Measurements from ENCODE around the gene GPR146.

Gene GPR146

DNA sequence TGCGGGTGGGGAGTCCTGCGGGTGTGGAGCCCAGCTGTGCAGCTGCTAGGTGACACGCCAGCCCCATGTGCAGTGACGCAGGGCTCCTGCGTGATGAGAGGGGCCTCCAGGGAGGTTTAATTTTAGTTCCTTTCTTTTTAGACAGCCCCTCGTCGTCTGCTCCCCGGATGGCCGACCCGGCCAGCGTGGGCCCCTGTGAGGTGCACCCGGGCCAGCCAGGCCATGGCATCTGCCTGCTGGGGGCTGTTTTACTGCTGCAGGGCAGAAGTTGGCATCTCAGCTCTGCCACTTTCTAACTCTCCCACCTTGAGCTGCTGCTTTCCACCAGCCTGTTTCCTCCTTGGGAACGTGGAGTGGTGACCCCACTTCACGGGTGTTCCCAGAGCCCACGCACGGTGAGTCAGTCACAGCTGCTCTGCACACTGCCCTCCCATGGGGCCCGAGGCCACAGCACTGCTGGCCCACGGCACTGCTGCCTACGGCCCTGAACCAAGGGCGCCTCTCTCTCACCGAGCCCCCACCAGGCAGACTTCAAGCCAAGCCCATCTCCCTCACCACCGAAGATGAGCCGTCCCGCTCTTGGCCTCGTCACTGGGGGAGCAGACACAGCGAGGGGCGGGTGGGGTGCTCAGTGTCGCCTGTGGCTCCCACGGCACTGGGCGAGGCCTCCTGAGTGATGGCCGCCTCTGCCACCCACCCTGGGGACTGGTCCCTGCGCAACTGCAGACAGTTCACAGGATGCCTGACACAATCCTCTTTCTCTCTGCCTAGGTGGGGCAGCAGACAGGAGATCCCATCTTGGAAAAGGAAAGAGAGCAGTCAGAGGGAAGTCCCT lies 40.1 kb upstream of the GPR146 start:
- no peak overlapping the region for H3K4me3 Mint-ChIP-seq
- no peak overlapping the region for H3K27ac Mint-ChIP-seq (ENCODE audit: low read depth)
- ATAC-seq (replicated peaks; ENCODE audit: extremely low read depth, poor library complexity, severe bottlenecking) (no peak), DNase-seq (ENCODE audit: low spot score in 2 of 2) (no peak)
- H3K36me3 Mint-ChIP-seq (ENCODE audit: insufficient read depth): peaks cover 10% of the 10 kb centered on the region
- no peaks in the 10 kb centered on the region for H3K4me1 Mint-ChIP-seq
- H3K9me3 Mint-ChIP-seq: no peaks in the 10 kb centered on the region
- H3K27me3 Mint-ChIP-seq: no peaks in the 10 kb centered on the region

DNA sequence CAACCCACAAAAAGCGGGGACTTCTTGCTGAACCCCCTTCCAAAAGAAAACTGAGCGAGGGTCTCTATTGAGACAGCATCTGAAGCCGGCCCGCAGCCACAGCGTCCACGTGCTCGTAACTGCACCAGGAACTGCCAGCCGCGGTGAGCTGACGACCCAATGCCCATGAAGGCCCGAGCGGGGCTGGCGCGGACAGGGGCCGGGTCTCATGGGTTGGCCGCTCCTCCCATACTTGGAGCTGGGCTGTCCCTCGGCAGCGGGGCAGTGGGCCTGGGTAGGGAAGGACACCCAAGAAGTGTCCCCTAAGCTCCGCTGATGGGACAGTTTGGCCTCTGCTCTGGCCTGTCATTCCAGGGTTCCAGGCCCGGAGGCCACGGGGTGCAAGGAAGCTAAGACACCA lies 39.0 kb upstream of the GPR146 start:
- Mint-ChIP-seq H3K27me3 (no peaks in the 10 kb centered on the region), H3K27ac (ENCODE audit: low read depth) (no peak overlapping the region)
- DNase-seq (ENCODE audit: low spot score in 2 of 2): no peak

DNA sequence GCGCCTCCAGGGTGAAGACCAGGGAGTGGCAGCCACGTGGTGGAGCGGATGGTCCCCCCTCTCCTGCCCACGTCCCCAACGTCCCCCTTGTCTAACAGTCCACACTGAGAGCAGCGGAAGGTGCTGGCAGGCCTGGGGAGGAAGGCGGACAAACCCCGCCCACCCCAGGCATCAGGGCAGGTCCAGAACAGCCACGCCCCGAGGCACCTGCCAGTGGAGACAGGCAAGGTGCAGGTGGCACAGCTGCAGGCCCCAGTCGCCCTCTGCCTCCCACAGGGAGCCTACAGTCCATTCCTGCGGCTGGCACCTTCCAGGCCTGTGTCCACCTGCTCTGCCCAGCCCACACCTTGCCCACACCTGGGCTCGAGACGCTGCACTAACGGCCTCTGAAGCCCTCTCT lies 36.4 kb upstream of the GPR146 start:
- DNase-seq (ENCODE audit: low spot score in 2 of 2) (no peak), ATAC-seq (replicated peaks; ENCODE audit: extremely low read depth, poor library complexity, severe bottlenecking) (no peak)
- Mint-ChIP-seq H3K27me3 (no peaks in the 10 kb centered on the region), H3K4me3 (no peak overlapping the region), H3K9me3 (peaks cover 7% of the 10 kb centered on the region), H3K4me1 (peaks cover 15% of the 10 kb centered on the region), H3K36me3 (ENCODE audit: insufficient read depth) (peaks cover 17% of the 10 kb centered on the region), H3K27ac (ENCODE audit: low read depth) (no peak overlapping the region)

More for the DNA sequence above, 39.0 kb upstream of the GPR146 start:
- Mint-ChIP-seq H3K9me3 (no peaks in the 10 kb centered on the region), H3K36me3 (ENCODE audit: insufficient read depth) (peaks cover 13% of the 10 kb centered on the region), H3K4me3 (no peak overlapping the region), H3K4me1 (no peaks in the 10 kb centered on the region)
- ATAC-seq (replicated peaks; ENCODE audit: extremely low read depth, poor library complexity, severe bottlenecking): no peak

DNA sequence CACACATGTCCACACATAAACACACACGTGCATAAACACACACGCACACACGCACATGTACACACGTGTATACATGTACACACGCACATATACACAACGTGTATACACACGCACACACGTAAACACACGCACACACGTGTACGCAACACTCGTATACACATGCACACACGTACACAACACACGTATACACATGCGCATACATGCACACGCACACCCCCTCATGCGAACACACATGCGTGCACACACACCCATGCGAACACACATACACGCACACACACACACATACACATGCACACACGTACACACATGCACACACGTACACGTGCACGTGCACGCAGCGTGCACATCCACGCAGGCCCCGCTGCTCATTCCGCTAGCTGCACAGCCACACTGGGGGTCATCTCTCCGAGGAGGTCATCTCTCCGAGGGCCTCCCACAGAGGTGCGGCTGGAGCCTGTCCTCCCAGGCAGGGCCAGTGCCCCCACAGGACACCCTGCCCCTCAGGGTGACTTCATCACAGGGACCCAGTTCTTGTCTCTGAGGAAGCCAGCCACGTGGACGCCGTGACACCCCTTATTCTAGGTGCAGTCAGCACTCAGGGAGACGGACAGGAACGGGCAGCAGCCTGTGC lies 35.5 kb upstream of the GPR146 start:
- H3K4me1 Mint-ChIP-seq: peaks cover 15% of the 10 kb centered on the region
- no peak overlapping the region for H3K27ac Mint-ChIP-seq (ENCODE audit: low read depth)
- ATAC-seq (replicated peaks; ENCODE audit: extremely low read depth, poor library complexity, severe bottlenecking): no peak

DNA sequence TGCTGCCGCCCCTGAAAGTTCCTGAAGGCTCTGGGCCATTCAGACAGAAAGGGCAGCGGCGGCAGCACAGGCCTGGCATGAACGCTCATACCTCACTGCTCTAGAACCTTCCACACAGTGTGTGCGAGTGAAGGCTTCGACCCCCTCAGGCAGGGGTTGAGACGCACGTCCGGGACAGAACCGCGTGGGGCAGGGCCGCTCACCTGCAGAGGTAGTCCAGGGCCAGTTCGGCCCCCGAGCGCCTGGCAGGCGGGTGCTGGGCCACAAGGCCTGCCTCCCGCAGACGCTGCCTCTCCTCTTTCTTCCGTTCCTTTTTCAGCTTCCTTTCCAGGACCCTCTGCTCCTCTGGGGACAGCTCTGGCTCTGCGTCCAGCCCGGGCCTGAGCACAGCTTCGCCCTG lies 34.6 kb upstream of the GPR146 start:
- Mint-ChIP-seq H3K4me3 (no peak overlapping the region), H3K27me3 (no peaks in the 10 kb centered on the region), H3K27ac (ENCODE audit: low read depth) (no peak overlapping the region), H3K9me3 (peaks cover 7% of the 10 kb centered on the region), H3K36me3 (ENCODE audit: insufficient read depth) (peaks cover 13% of the 10 kb centered on the region), H3K4me1 (peaks cover 15% of the 10 kb centered on the region)
- no peak for DNase-seq (ENCODE audit: low spot score in 2 of 2)
- ATAC-seq (replicated peaks; ENCODE audit: extremely low read depth, poor library complexity, severe bottlenecking): no peak

More for the DNA sequence above, 35.5 kb upstream of the GPR146 start:
- DNase-seq (ENCODE audit: low spot score in 2 of 2): no peak
- Mint-ChIP-seq H3K27me3 (no peaks in the 10 kb centered on the region), H3K36me3 (ENCODE audit: insufficient read depth) (peaks cover 17% of the 10 kb centered on the region), H3K4me3 (no peak overlapping the region), H3K9me3 (peaks cover 7% of the 10 kb centered on the region)

DNA sequence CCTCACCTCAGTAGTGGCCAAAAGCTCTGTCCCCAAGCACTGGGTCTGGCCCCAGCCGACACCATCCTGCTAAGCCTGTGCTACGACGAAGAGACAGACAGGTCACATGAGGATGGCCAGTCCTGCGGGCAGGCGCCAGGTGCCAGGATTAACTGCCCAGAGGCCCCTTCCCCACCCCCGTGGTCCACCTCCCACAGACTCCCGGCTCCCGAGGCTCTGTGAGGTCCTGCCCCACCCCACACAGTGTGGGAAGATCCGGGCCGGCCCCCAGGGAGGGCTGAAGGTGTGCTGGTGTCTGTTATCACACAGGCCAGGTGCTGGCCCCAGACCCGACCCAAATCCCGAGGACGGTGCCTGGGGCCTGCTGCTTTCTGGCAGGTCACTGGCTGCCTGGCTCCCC lies 34.1 kb upstream of the GPR146 start:
- Mint-ChIP-seq H3K27ac (ENCODE audit: low read depth) (no peak overlapping the region), H3K9me3 (peaks cover 7% of the 10 kb centered on the region), H3K4me1 (peaks cover 15% of the 10 kb centered on the region), H3K27me3 (no peaks in the 10 kb centered on the region), H3K4me3 (no peak overlapping the region), H3K36me3 (ENCODE audit: insufficient read depth) (peaks cover 13% of the 10 kb centered on the region)
- no peak for DNase-seq (ENCODE audit: low spot score in 2 of 2)
- no peak for ATAC-seq (replicated peaks; ENCODE audit: extremely low read depth, poor library complexity, severe bottlenecking)

DNA sequence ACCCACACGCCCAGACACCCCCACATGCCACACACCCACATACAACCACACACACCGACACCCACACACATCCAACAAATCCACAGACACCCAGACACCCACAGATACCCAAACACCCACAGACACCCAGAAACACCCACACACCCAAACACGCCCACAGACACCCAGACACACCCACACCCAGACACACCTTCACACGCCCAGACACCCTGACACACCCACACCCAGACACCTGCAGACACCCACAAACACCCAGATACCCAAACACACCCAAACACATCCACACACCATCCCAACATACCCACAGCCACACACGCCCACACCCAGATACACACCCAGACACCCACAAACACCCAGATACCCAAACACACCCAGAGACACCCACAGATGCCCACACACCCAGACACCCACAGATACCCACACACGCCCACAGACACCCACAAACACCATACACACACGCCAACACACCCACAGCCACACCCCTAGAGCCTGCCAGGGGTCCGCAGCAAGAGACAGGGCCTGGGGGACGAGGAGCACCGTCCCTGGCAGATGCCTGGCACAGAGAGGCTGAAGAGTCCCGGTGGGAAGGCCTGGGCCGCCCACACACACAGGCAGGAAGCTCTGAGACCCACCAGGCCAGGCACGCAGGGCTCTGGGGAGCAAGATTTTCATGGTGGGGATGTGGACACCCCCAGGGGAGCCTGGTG lies 32.9 kb upstream of the GPR146 start:
- peak in 1 of 2 donors; percentile 48 for DNase-seq (ENCODE audit: low spot score in 2 of 2)
- H3K9me3 Mint-ChIP-seq: peaks cover 7% of the 10 kb centered on the region
- H3K36me3 Mint-ChIP-seq (ENCODE audit: insufficient read depth): peaks cover 13% of the 10 kb centered on the region
- H3K4me3 Mint-ChIP-seq: peak overlapping the region; percentile 25
- H3K27me3 Mint-ChIP-seq: no peaks in the 10 kb centered on the region
- peak; percentile 57 for ATAC-seq (replicated peaks; ENCODE audit: extremely low read depth, poor library complexity, severe bottlenecking)
- H3K4me1 Mint-ChIP-seq: peaks cover 15% of the 10 kb centered on the region
- H3K27ac Mint-ChIP-seq (ENCODE audit: low read depth): peak overlapping the region; percentile 94

DNA sequence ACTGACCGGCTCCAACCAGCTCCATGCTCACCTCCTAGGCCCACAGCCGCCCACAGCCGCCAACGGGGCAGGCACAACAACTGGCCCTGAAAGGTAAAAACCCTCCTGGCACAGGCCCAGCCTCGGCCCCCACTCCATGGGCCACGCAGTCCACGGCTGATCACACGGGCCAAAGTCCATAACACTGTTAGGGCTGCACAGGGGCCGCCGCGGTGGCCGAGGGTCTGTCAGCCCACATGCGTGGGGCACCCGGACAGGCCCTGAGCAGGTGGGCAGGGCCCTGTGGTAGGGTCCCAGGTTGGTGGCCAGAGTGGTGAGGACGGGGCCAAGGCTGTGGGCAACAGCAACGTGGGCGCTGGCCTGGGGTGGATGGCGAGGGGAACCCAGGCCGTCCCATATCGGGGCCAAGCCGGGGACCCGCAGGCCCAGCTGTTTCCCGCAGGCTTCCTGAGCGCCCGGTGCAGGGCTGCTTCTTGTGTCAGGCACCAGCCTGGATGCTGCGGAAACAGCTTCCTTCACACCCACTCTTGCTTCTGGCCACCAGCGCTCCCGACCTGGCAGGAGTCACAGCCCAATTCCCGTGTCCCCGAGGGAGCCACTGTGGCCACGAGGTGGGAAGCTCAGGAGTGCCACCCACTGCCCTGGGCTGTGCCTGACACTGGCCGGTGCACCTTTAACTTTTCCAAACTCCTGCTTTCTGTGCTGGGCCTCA lies 32.2 kb upstream of the GPR146 start:
- peaks cover 15% of the 10 kb centered on the region for H3K4me1 Mint-ChIP-seq
- peak overlapping the region; percentile 94 for H3K27ac Mint-ChIP-seq (ENCODE audit: low read depth)
- peaks cover 13% of the 10 kb centered on the region for H3K36me3 Mint-ChIP-seq (ENCODE audit: insufficient read depth)
- ATAC-seq (replicated peaks; ENCODE audit: extremely low read depth, poor library complexity, severe bottlenecking) (no peak), DNase-seq (ENCODE audit: low spot score in 2 of 2) (no peak)
- H3K9me3 Mint-ChIP-seq: peaks cover 7% of the 10 kb centered on the region
- no peak overlapping the region for H3K4me3 Mint-ChIP-seq
- H3K27me3 Mint-ChIP-seq: no peaks in the 10 kb centered on the region

DNA sequence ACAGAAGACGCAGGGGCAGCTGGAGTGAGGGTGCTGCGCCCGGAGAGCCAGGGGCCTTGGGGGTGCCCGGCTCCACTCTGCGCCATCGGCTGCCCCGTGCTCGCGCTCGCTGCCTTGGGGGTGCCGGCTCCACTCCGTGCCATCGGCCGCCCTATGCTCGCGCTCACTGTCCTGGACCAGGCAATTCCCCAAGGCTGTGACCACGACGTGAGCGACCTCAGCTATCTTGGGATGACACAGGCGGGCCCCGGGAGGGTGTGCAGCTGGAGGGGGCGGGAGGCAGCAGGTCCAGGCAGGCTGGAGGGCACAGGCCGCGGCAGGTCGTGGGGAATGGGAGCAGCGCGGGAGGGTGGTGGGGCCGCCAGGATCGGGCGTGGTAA lies 31.6 kb upstream of the GPR146 start:
- Mint-ChIP-seq H3K4me1 (peaks cover 15% of the 10 kb centered on the region), H3K4me3 (no peak overlapping the region), H3K9me3 (peaks cover 7% of the 10 kb centered on the region), H3K27ac (ENCODE audit: low read depth) (no peak overlapping the region), H3K36me3 (ENCODE audit: insufficient read depth) (peaks cover 13% of the 10 kb centered on the region), H3K27me3 (no peaks in the 10 kb centered on the region)
- ATAC-seq (replicated peaks; ENCODE audit: extremely low read depth, poor library complexity, severe bottlenecking) (no peak), DNase-seq (ENCODE audit: low spot score in 2 of 2) (no peak)

DNA sequence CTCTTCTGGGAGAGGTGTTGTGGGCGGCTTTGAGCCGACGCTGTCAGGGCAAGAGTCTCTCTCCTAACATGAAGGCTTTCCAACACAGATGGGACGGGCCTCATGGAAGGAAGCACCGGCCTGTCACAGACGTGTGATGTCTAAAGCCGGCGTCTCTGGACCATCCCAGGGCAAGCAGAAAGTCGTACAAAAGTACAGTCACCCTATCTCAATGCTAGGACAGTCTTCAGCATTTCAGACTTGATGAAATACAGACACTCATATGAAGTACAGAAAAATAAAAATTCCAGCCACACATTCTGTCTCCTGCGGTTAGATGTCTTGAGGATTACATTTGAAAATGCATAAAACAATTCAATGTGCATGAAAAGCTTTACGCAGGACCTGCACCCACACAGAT lies 30.8 kb upstream of the GPR146 start:
- ATAC-seq (replicated peaks; ENCODE audit: extremely low read depth, poor library complexity, severe bottlenecking): no peak
- Mint-ChIP-seq H3K27me3 (no peaks in the 10 kb centered on the region), H3K9me3 (peaks cover 7% of the 10 kb centered on the region), H3K27ac (ENCODE audit: low read depth) (no peak overlapping the region), H3K4me1 (peaks cover 23% of the 10 kb centered on the region), H3K4me3 (no peak overlapping the region), H3K36me3 (ENCODE audit: insufficient read depth) (peaks cover 14% of the 10 kb centered on the region)
- no peak for DNase-seq (ENCODE audit: low spot score in 2 of 2)

DNA sequence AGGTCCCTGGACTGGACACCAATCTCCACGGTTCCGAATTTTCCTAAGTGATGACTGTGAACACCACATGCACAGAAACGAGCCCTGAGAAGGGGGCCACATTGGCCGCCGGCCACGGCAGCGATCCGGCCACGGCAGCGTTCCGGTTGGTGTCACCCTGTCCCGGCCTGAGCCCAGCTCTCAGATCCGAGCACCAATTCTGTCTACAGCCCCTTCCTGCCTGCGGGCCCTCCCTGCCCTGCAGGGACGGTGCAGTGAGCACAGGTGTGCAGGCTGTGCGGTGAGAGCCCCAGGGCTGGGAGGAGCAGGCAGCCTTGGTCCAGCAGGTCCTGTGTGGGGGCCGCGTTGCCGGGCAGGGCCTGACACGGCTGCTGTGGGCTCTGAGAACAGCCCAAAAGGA lies 29.7 kb upstream of the GPR146 start:
- Mint-ChIP-seq H3K4me1 (peaks cover 23% of the 10 kb centered on the region), H3K9me3 (peaks cover 7% of the 10 kb centered on the region), H3K27ac (ENCODE audit: low read depth) (no peak overlapping the region), H3K36me3 (ENCODE audit: insufficient read depth) (peaks cover 13% of the 10 kb centered on the region), H3K27me3 (no peaks in the 10 kb centered on the region), H3K4me3 (no peak overlapping the region)
- ATAC-seq (replicated peaks; ENCODE audit: extremely low read depth, poor library complexity, severe bottlenecking) (no peak), DNase-seq (ENCODE audit: low spot score in 2 of 2) (no peak)

Measured in central memory CD8-positive, alpha-beta T cell (primary cell).